Astrocyte of the cerebellum (primary cell): ENCODE data around the gene RREB1.

ENCODE experiments used
- DNase-seq: peaks from one replicate; pipeline ENCODE4 v3.0.0-alpha.2; 2011; ENCODE audit warnings: low read depth
- H3K4me3 ChIP-seq: 2 replicates; pipeline ENCODE4 v1.5.1; 2011; ENCODE audit warnings: mild to moderate bottlenecking, low read depth, low read length, moderate library complexity
- CTCF ChIP-seq: IDR thresholded peaks from 2 replicates; pipeline ENCODE4 v1.5.1; 2012; ENCODE audit warnings: low read length, low read depth, moderate library complexity, mild to moderate bottlenecking; ENCODE audit errors: missing control alignments
- in situ Hi-C: cut with HindIII; loops from 2 replicates; pipeline ENCODE4 v1.10.0; 2017; ENCODE audit warnings: low sequenced_read_pairs

The RREB1 gene

GRCh38 chr6:7201732-7202541, 94.2 kb downstream of the RREB1 start:
- H3K4me3 ChIP-seq: no peak overlapping the region
- DNase-seq: no peak
- no peak for TF ChIP-seq CTCF
- in situ Hi-C loops: no loop called here

- no peak overlapping the region for H3K4me3 ChIP-seq
- DNase-seq: no peak
- TF ChIP-seq CTCF: no peak
- in situ Hi-C loops: no loop called here
Observed at GRCh38 chr6:7202950-7203349, 95.2 kb downstream of the RREB1 start.

GRCh38 chr6:7203939-7204338, 96.2 kb downstream of the RREB1 start:
- no peak for DNase-seq
- in situ Hi-C loops: no loop called here
- no peak overlapping the region for H3K4me3 ChIP-seq
- no peak for TF ChIP-seq CTCF

GRCh38 chr6:7204726-7205125, 97.0 kb downstream of the RREB1 start:
- no peak for TF ChIP-seq CTCF
- DNase-seq: peak; percentile 20
- no peak overlapping the region for H3K4me3 ChIP-seq
- in situ Hi-C loops: no loop called here

- in situ Hi-C loops: no loop called here
- no peak for TF ChIP-seq CTCF
- H3K4me3 ChIP-seq: no peak overlapping the region
- no peak for DNase-seq
Observed at GRCh38 chr6:7207720-7208119, 100.0 kb downstream of the RREB1 start.

GRCh38 chr6:7213416-7213815, 105.7 kb downstream of the RREB1 start:
- no peak overlapping the region for H3K4me3 ChIP-seq
- in situ Hi-C loops: no loop called here
- DNase-seq: no peak
- TF ChIP-seq CTCF: no peak
